ENCODE results near the gene AKAP7.

GRCh38 chr6:131251590-131252199 lies 116.4 kb downstream of the AKAP7 start:
- TF ChIP-seq FOS (IDR thresholded peaks at IDR 0.05; ENCODE audit: borderline replicate concordance, insufficient read depth, low read length), result no peak
- no peak for TF ChIP-seq CTCF (IDR thresholded peaks at IDR 0.05; ENCODE audit: extremely low read depth in 1 of 2, insufficient read depth in 1 of 2, low read depth in 1 of 2, low read length in 2 of 2)
